MG63 (cell line): Measurements from ENCODE around the gene CETP. TPM values are rescaled to one million over a fixed set of nuclear protein-coding genes. Genes with fewer than 3 reads are reported as not detected.

Source experiments
- DNase-seq: peaks from one replicate; pipeline ENCODE4 v3.0.0-alpha.2; 2020
- H3K27me3 ChIP-seq: fragments of 250-450 bp; sonication (Bioruptor Pico); 2 replicates; pipeline ENCODE4 v1.5.1; 2020; ENCODE audit warnings: mild to moderate bottlenecking, moderate library complexity
- H3K36me3 ChIP-seq: fragments of 250-450 bp; sonication (Bioruptor Pico); 2 replicates; pipeline ENCODE4 v1.5.1; 2020; ENCODE audit warnings: mild to moderate bottlenecking, moderate library complexity
- H3K4me3 ChIP-seq: fragments of 250-450 bp; sonication (Bioruptor Pico); 2 replicates; pipeline ENCODE4 v1.5.1; 2020; ENCODE audit warnings: mild to moderate bottlenecking, moderate library complexity
- H3K9me3 ChIP-seq: fragments of 250-450 bp; sonication (Bioruptor Pico); 2 replicates; pipeline ENCODE4 v1.5.1; 2020; ENCODE audit warnings: mild to moderate bottlenecking, moderate library complexity
- total RNA-seq: library from RNA; depleted of rRNA; stranded (reverse); fragments of >200 nt; shearing (Covaris generic); gene quantifications from 2 replicates; pipeline ENCODE4 v1.2.3, GENCODE V29; 2014; ENCODE audit warnings: low replicate concordance; rRNA removed

CETP gene
- not detected in 2 replicates for total RNA-seq

GRCh38 chr16:56961851-56962281 lies at the start of gene CETP:
Gene CETP (plus strand): TSS chr16:56961950. CDS start chr16:56961980, 30 bp downstream.
- no peaks in the 10 kb centered on the region for H3K9me3 ChIP-seq
- no peaks in the 10 kb centered on the region for H3K36me3 ChIP-seq
- no peak for DNase-seq
- H3K27me3 ChIP-seq = no peaks in the 10 kb centered on the region
- no peak within 1 kb of the TSS for H3K4me3 ChIP-seq

GRCh38 chr16:56912746-56913708 lies 48.7 kb upstream of the CETP start:
- peak; percentile 51 for DNase-seq
- Histone ChIP-seq H3K36me3 (no peaks in the 10 kb centered on the region), H3K9me3 (no peaks in the 10 kb centered on the region), H3K4me3 (no peak overlapping the region), H3K27me3 (peaks cover 1% of the 10 kb centered on the region; the same call in 1 of the 2 replicates)

- no peaks in the 10 kb centered on the region for H3K9me3 ChIP-seq
- peaks cover 3% of the 10 kb centered on the region for H3K27me3 ChIP-seq
- no peak for DNase-seq
- no peak overlapping the region for H3K4me3 ChIP-seq
- no peaks in the 10 kb centered on the region for H3K36me3 ChIP-seq
Observed at GRCh38 chr16:56914896-56915295, 46.9 kb upstream of the CETP start.

GRCh38 chr16:56915336-56916119 lies 46.2 kb upstream of the CETP start:
- H3K27me3 ChIP-seq = peaks cover 3% of the 10 kb centered on the region
- no peaks in the 10 kb centered on the region for H3K36me3 ChIP-seq
- DNase-seq = no peak
- H3K4me3 ChIP-seq = no peak overlapping the region
- no peaks in the 10 kb centered on the region for H3K9me3 ChIP-seq

GRCh38 chr16:56916571-56917403 lies 45.0 kb upstream of the CETP start:
- peaks cover 3% of the 10 kb centered on the region for H3K27me3 ChIP-seq
- H3K36me3 ChIP-seq = no peaks in the 10 kb centered on the region
- no peaks in the 10 kb centered on the region for H3K9me3 ChIP-seq
- no peak overlapping the region for H3K4me3 ChIP-seq
- DNase-seq = peak; percentile 55

- Histone ChIP-seq H3K36me3 (no peaks in the 10 kb centered on the region), H3K4me3 (no peak overlapping the region), H3K27me3 (peaks cover 3% of the 10 kb centered on the region), H3K9me3 (no peaks in the 10 kb centered on the region)
- no peak for DNase-seq
Observed at GRCh38 chr16:56918467-56919012, 43.2 kb upstream of the CETP start.

- no peaks in the 10 kb centered on the region for H3K9me3 ChIP-seq
- H3K36me3 ChIP-seq = no peaks in the 10 kb centered on the region
- no peak overlapping the region for H3K4me3 ChIP-seq
- H3K27me3 ChIP-seq = peaks cover 3% of the 10 kb centered on the region
- no peak for DNase-seq
Observed at GRCh38 chr16:56919099-56919800, 42.5 kb upstream of the CETP start.

GRCh38 chr16:56921571-56921970 lies 40.2 kb upstream of the CETP start:
- Histone ChIP-seq H3K27me3 (peaks cover 3% of the 10 kb centered on the region), H3K9me3 (no peaks in the 10 kb centered on the region)

GRCh38 chr16:56923481-56924091 lies 38.2 kb upstream of the CETP start:
- H3K27me3 ChIP-seq = no peaks in the 10 kb centered on the region; the same call in 1 of the 2 replicates
- no peak for DNase-seq

More at GRCh38 chr16:56921571-56921970, 40.2 kb upstream of the CETP start:
- Histone ChIP-seq H3K4me3 (no peak overlapping the region), H3K36me3 (no peaks in the 10 kb centered on the region)
- DNase-seq = no peak

GRCh38 chr16:56927471-56927870 lies 34.3 kb upstream of the CETP start:
- no peak for DNase-seq
- H3K27me3 ChIP-seq = no peaks in the 10 kb centered on the region

More at GRCh38 chr16:56923481-56924091, 38.2 kb upstream of the CETP start:
- Histone ChIP-seq H3K36me3 (no peaks in the 10 kb centered on the region), H3K9me3 (no peaks in the 10 kb centered on the region), H3K4me3 (no peak overlapping the region)

GRCh38 chr16:56929639-56930038 lies 32.1 kb upstream of the CETP start:
- no peak for DNase-seq
- Histone ChIP-seq H3K27me3 (no peaks in the 10 kb centered on the region), H3K4me3 (no peak overlapping the region), H3K9me3 (no peaks in the 10 kb centered on the region), H3K36me3 (peaks cover 24% of the 10 kb centered on the region)

More at GRCh38 chr16:56927471-56927870, 34.3 kb upstream of the CETP start:
- Histone ChIP-seq H3K9me3 (no peaks in the 10 kb centered on the region), H3K4me3 (no peak overlapping the region), H3K36me3 (peaks cover 5% of the 10 kb centered on the region)

GRCh38 chr16:56930486-56931270 lies 31.1 kb upstream of the CETP start:
- no peaks in the 10 kb centered on the region for H3K9me3 ChIP-seq

GRCh38 chr16:56931271-56931891 lies 30.4 kb upstream of the CETP start:
- peak overlapping the region; percentile 98 for H3K4me3 ChIP-seq
- no peaks in the 10 kb centered on the region for H3K9me3 ChIP-seq
- peaks cover 41% of the 10 kb centered on the region for H3K36me3 ChIP-seq
- no peaks in the 10 kb centered on the region for H3K27me3 ChIP-seq
- DNase-seq = no peak

More at GRCh38 chr16:56930486-56931270, 31.1 kb upstream of the CETP start:
- DNase-seq = no peak
- H3K4me3 ChIP-seq = no peak overlapping the region; the same call in 1 of the 2 replicates
- H3K27me3 ChIP-seq = no peaks in the 10 kb centered on the region
- peaks cover 34% of the 10 kb centered on the region for H3K36me3 ChIP-seq
